Retinal pigment epithelial cell (primary cell): ENCODE data around the gene CD52.

Source experiments
- DNase-seq: peaks from one replicate; pipeline ENCODE4 v3.0.0-alpha.2; 2010; ENCODE audit warnings: low read depth
- H3K4me3 ChIP-seq: 2 replicates; pipeline ENCODE4 v1.5.1; 2011; ENCODE audit warnings: mild to moderate bottlenecking, low read length, control low read depth, moderate library complexity
- TF ChIP-seq, protein P1 (sequence below): conservative IDR thresholded peaks from 2 replicates; pipeline ENCODE4 v1.5.1; 2011; ENCODE audit warnings: low read depth, low read length, control low read depth, inconsistent platforms

CD52 gene

DNA sequence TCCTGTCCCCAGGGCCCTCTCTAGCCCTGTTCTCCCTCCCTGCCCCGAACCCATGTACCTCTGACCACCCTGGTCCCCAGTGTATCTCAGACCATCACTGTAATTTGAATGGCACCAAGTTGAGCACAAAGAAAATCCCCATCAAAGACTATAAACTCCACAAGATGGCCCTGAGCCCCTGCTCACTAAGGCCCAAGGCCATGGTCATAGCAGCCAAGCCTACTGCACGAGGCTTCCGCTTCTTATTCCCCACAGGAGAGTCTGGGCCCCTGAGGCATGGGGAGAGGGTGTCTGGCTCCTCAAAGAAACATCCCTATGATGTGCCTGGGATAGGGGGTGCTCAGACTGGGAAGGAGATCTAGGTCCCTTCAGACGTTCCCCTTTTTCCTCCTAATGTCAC lies 50.2 kb downstream of the CD52 start:
- no peak overlapping the region for H3K4me3 ChIP-seq
- TF ChIP-seq, protein P1, sequence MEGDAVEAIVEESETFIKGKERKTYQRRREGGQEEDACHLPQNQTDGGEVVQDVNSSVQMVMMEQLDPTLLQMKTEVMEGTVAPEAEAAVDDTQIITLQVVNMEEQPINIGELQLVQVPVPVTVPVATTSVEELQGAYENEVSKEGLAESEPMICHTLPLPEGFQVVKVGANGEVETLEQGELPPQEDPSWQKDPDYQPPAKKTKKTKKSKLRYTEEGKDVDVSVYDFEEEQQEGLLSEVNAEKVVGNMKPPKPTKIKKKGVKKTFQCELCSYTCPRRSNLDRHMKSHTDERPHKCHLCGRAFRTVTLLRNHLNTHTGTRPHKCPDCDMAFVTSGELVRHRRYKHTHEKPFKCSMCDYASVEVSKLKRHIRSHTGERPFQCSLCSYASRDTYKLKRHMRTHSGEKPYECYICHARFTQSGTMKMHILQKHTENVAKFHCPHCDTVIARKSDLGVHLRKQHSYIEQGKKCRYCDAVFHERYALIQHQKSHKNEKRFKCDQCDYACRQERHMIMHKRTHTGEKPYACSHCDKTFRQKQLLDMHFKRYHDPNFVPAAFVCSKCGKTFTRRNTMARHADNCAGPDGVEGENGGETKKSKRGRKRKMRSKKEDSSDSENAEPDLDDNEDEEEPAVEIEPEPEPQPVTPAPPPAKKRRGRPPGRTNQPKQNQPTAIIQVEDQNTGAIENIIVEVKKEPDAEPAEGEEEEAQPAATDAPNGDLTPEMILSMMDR: no peak
- no peak for DNase-seq

DNA sequence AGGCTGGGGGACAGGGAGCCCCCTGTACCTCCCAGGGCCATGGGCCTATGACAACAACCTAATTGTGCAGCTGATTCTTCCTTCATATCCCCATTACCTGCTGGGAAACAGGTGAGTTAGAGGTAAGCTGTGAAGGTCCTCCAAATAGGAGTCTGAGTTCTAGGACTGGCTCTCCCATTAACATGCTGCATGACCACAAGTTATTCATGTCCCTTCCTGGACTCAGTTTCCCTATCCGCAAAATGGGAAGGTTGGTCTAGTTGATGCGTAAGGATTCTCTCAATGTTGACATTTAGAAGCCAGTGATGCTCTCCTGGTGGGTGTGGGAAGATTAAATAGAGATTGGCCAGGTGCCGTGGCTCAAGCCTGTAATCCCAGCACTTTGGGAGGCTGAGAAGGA lies 50.7 kb downstream of the CD52 start:
- DNase-seq: no peak
- TF ChIP-seq, protein P1: no peak

More for the DNA sequence above, 50.7 kb downstream of the CD52 start:
- no peak overlapping the region for H3K4me3 ChIP-seq
